Ishikawa (cell line): Measurements from ENCODE around the gene TPCN2.

Experiments
- CEBPB ChIP-seq: IDR thresholded peaks from 2 replicates; pipeline ENCODE4 v1.6.1; 2012
- CREB1 ChIP-seq: IDR thresholded peaks from 2 replicates; pipeline ENCODE4 v1.6.1; 2012; ENCODE audit warnings: low read depth
- EGR1 ChIP-seq: IDR thresholded peaks from 2 replicates; pipeline ENCODE4 v1.6.1; 2012
- EP300 ChIP-seq: IDR thresholded peaks from 2 replicates; pipeline ENCODE4 v1.6.1; 2012; ENCODE audit warnings: borderline replicate concordance
- FOXM1 ChIP-seq: IDR thresholded peaks from 2 replicates; pipeline ENCODE4 v1.6.1; 2012; ENCODE audit warnings: low read depth, borderline replicate concordance
- NFIC ChIP-seq: IDR thresholded peaks from 2 replicates; pipeline ENCODE4 v1.6.1; 2012
- RAD21 ChIP-seq: IDR thresholded peaks from 2 replicates; pipeline ENCODE4 v1.6.1; 2012; ENCODE audit warnings: low read depth
- TAF1 ChIP-seq: IDR thresholded peaks from 2 replicates; pipeline ENCODE4 v1.6.1; 2012; ENCODE audit warnings: low read depth, mild to moderate bottlenecking
- TCF12 ChIP-seq: IDR thresholded peaks from 2 replicates; pipeline ENCODE4 v1.6.1; 2012; ENCODE audit warnings: low read depth
- TEAD4 ChIP-seq: IDR thresholded peaks from 2 replicates; pipeline ENCODE4 v1.6.1; 2012
- YY1 ChIP-seq: IDR thresholded peaks from 2 replicates; pipeline ENCODE4 v1.6.1; 2012; ENCODE audit warnings: low read depth
- ZBTB7A ChIP-seq: IDR thresholded peaks from 2 replicates; pipeline ENCODE4 v1.6.1; 2012; ENCODE audit warnings: low read depth
- TF ChIP-seq, protein P1 (sequence below): IDR thresholded peaks from 2 replicates; pipeline ENCODE4 v1.6.1; 2012; ENCODE audit warnings: low read depth, mild to moderate bottlenecking
- TF ChIP-seq, protein P2 (sequence below): IDR thresholded peaks from 2 replicates; pipeline ENCODE4 v1.6.1; 2012
- TF ChIP-seq, protein P3 (sequence below): IDR thresholded peaks from 2 replicates; pipeline ENCODE4 v1.6.1; 2012

The TPCN2 gene

DNA sequence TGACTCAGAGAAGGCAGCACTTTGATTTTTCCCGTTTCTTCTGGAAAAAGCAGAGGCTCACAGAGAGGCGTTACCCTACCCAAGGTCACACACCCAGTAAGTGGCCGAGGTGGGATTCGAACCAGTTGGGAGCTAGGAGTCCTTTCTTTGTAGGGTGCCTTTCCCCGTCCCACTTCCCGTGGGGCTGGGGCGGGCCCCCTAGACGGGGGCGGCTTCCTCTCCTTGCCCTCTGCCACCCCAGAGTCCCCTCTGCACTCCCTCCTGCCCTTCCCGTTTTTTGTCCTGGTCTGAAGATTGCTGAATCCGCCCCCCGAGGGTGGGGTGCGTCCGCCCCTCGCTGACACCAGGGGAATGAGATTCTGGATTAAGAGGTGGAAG, 747 bp downstream of the TPCN2 start:
- TF ChIP-seq, protein P1, sequence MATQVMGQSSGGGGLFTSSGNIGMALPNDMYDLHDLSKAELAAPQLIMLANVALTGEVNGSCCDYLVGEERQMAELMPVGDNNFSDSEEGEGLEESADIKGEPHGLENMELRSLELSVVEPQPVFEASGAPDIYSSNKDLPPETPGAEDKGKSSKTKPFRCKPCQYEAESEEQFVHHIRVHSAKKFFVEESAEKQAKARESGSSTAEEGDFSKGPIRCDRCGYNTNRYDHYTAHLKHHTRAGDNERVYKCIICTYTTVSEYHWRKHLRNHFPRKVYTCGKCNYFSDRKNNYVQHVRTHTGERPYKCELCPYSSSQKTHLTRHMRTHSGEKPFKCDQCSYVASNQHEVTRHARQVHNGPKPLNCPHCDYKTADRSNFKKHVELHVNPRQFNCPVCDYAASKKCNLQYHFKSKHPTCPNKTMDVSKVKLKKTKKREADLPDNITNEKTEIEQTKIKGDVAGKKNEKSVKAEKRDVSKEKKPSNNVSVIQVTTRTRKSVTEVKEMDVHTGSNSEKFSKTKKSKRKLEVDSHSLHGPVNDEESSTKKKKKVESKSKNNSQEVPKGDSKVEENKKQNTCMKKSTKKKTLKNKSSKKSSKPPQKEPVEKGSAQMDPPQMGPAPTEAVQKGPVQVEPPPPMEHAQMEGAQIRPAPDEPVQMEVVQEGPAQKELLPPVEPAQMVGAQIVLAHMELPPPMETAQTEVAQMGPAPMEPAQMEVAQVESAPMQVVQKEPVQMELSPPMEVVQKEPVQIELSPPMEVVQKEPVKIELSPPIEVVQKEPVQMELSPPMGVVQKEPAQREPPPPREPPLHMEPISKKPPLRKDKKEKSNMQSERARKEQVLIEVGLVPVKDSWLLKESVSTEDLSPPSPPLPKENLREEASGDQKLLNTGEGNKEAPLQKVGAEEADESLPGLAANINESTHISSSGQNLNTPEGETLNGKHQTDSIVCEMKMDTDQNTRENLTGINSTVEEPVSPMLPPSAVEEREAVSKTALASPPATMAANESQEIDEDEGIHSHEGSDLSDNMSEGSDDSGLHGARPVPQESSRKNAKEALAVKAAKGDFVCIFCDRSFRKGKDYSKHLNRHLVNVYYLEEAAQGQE = no peak
- TF ChIP-seq TEAD4 (no peak), YY1 (no peak), EP300 (no peak), EGR1 (no peak), TAF1 (no peak), ZBTB7A (no peak), CEBPB (no peak), RAD21 (no peak), NFIC (no peak), TCF12 (no peak), FOXM1 (no peak), CREB1 (no peak)
- TF ChIP-seq, protein P2, sequence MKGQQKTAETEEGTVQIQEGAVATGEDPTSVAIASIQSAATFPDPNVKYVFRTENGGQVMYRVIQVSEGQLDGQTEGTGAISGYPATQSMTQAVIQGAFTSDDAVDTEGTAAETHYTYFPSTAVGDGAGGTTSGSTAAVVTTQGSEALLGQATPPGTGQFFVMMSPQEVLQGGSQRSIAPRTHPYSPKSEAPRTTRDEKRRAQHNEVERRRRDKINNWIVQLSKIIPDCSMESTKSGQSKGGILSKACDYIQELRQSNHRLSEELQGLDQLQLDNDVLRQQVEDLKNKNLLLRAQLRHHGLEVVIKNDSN = no peak
- TF ChIP-seq, protein P3, sequence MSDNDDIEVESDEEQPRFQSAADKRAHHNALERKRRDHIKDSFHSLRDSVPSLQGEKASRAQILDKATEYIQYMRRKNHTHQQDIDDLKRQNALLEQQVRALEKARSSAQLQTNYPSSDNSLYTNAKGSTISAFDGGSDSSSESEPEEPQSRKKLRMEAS = no peak

DNA sequence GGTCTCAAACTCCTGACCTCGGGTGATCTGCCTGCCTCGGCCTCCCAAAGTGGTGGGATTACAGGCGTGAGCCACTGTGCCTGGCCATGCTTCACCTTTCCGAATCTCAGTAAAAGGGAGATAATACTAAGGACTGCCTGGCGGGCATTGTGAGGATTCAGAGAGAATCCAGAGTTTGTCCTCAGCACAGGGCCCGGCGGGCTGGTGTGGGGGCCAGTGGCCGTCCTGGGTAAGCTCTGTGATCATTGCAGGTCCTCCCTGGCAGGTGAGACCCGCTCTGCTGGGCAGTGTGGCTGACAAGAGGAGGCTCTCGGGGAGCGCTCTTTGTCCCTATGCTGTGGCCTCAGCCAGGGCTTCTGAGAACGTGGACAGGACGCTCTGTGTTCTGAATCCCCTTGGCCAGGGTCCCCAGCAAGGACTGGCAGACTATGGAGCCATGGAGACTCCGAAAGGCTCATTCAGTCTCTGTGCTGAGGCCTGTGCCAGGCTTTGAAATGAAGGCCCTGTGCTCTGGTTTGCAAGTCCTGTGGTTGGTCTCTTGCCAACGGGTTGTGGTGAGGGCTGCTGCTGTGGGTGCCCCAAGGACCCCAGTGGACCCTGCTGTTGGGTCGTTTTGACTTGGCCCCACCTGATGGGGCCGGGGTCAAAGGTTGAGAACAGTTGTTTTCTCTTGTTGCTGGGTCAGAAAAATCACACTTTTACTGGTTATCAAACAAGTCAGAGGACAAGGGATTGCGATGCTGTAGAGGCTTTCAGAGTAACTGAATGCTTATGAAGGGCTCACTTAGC, 2.1 kb downstream of the TPCN2 start:
- TF ChIP-seq, protein P2 = no peak
- no peak for TF ChIP-seq CEBPB
- no peak for TF ChIP-seq ZBTB7A
- TF ChIP-seq FOXM1 = no peak
- TF ChIP-seq TCF12 = no peak
- TF ChIP-seq EGR1 = no peak
- no peak for TF ChIP-seq YY1
- no peak for TF ChIP-seq CREB1
- no peak for TF ChIP-seq TEAD4
- TF ChIP-seq, protein P3 = no peak
- TF ChIP-seq, protein P1 = no peak

DNA sequence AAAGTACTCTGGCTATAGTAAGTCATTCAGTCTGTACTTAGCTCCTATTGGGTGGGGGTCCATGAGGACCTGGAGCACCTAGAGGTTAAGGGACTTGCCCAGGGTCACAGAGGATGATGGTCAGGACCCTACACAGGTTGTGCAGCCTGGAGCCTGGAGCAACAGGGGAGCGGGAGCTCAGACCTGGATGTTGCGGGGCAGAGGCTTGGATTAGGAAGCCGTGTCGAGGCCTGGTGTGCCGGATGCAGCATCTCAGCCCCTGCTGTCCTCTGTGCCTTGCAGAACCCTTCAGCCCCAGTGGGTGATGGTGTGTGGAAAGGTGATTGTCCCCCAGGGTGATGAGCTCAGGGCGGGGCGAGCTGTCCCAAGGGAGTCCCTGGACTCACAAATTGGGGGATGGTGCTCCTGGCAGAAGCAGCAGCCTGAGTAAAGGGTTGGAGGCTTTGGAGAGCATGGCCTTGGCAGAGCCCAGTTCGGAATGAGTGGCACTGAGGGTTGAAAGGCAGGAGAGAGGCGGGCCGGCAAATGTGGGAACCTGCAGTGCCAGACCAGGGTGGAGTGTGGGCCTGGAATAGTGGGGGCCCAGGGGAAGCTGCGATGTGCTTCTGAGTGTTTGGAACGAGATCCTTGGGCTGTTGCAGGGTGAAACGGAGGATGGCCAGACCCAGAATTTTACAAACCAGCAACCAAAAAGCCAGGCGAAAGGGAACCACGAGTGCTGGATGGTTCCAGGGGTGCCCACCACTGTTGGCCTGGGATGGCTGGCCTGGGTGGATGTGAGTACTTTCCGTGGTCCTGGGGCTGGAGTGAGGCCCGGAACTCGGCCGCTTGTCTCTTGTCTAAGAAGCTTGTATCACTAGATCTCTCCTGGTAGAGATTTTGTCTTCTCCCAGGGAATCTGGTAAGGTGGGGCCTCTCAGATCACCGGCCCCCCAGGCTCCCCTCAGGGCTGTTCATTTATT, 2.9 kb downstream of the TPCN2 start:
- TF ChIP-seq ZBTB7A (no peak), EP300 (no peak), CREB1 (no peak), YY1 (no peak), TAF1 (no peak), RAD21 (no peak), NFIC (no peak), TEAD4 (no peak)
- TF ChIP-seq, protein P3 = no peak
- TF ChIP-seq, protein P2 = no peak
- TF ChIP-seq, protein P1 = no peak
